ENCODE data around the gene TXNDC11. TPM values are rescaled to one million over a fixed set of nuclear protein-coding genes. Genes with fewer than 3 reads are reported as not detected.

TXNDC11 gene
- polyA plus RNA-seq, 1 experiment, result 35.8 TPM

DNA sequence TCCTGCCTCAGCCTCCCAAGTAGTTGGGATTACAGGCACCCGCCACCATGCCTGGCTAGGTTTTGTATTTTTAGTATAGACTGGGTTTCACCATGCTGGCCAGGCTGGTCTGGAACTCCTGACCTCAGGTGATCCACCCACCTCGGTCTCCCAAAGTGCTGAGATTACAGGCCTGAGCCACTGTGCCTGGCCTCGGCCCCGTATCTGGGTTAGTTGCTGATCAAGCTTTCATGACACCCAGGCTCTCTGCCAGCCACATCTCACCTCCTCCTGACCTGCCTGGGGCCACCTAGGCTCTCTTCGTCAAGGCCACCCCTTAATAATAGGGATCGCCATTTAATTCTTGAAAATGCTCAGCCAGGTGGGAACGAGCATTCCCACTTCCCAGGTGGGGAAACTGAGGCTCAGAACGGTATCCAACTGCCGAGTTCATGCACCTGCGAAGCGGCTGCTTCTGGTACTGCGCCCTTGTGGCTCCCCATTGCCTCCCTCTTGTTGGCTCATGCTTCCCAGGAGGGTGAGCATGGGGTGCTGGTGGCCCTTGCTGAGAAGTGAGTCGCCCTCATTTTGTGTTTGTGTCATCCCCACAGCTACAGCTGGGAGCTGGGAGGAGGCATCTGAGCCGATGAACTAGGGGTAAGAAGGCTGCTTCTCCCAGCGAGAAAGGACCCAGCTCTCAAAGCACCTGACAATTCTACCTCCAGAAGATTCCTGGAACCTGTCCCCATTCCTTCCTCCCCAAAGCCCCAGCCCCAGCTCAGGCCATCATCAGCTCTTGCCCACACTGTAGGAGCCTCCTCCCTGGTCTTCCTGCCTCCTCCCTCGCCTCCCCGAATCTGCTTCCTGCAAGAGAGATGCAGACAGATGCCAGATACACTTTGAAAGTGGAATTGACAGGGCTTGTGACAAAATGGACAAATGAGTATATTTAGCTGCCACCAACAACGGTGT, 91.7 kb downstream of the TXNDC11 start:
- no peak for DNase-seq (ENCODE audit: low read depth, low spot score)
- ChIA-PET POLR2A (no interaction called here), CTCF (no interaction called here)
- TF ChIP-seq, protein P1, sequence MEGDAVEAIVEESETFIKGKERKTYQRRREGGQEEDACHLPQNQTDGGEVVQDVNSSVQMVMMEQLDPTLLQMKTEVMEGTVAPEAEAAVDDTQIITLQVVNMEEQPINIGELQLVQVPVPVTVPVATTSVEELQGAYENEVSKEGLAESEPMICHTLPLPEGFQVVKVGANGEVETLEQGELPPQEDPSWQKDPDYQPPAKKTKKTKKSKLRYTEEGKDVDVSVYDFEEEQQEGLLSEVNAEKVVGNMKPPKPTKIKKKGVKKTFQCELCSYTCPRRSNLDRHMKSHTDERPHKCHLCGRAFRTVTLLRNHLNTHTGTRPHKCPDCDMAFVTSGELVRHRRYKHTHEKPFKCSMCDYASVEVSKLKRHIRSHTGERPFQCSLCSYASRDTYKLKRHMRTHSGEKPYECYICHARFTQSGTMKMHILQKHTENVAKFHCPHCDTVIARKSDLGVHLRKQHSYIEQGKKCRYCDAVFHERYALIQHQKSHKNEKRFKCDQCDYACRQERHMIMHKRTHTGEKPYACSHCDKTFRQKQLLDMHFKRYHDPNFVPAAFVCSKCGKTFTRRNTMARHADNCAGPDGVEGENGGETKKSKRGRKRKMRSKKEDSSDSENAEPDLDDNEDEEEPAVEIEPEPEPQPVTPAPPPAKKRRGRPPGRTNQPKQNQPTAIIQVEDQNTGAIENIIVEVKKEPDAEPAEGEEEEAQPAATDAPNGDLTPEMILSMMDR (IDR thresholded peaks at IDR 0.05; ENCODE audit: low read depth, low read length), result no peak
- Histone ChIP-seq H3K27ac (ENCODE audit: low read depth, low read length) (no peak overlapping the region), H3K4me3 (ENCODE audit: low read depth, low read length) (no peak overlapping the region), H3K27me3 (ENCODE audit: control insufficient read depth, insufficient read depth, low read length) (no peaks in the 10 kb centered on the region), H3K9me3 (ENCODE audit: control insufficient read depth, insufficient read depth, low read length) (no peaks in the 10 kb centered on the region)

DNA sequence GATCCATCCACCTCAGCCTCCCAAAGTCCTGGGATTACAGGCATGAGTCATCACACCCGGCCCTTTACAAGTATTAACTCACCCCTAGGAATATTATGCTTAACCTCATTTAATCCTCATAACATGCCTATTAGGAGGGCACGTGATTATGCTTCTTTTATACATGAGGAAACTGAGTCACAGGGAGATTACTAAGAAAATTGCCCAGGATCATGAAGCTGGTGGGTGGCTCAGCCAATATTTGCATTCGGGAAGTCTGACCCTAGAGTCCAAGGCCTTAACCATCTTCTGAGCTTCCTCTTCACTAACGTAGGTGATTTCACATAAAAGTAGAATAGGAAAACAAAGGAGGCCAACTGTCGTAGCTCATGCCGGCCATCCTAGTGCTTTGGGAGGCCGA, 93.4 kb downstream of the TXNDC11 start:
- no peak for DNase-seq (ENCODE audit: low read depth, low spot score)
- CTCF ChIA-PET, result interaction anchor here (0.5 to 1.1 kb wide), 5 partner anchors 8 to 1168 kb away, joined by 3 to 7 read pairs (median 3); no protein-coding TSS in a partner anchor
- POLR2A ChIA-PET, result no interaction called here
- H3K9me3 ChIP-seq (ENCODE audit: control insufficient read depth, insufficient read depth, low read length), result no peaks in the 10 kb centered on the region
- no peak overlapping the region for H3K4me3 ChIP-seq (ENCODE audit: low read depth, low read length)
- TF ChIP-seq, protein P1 (IDR thresholded peaks at IDR 0.05; ENCODE audit: low read depth, low read length), result no peak
- H3K27ac ChIP-seq (ENCODE audit: low read depth, low read length), result no peak overlapping the region
- H3K27me3 ChIP-seq (ENCODE audit: control insufficient read depth, insufficient read depth, low read length), result no peaks in the 10 kb centered on the region

DNA sequence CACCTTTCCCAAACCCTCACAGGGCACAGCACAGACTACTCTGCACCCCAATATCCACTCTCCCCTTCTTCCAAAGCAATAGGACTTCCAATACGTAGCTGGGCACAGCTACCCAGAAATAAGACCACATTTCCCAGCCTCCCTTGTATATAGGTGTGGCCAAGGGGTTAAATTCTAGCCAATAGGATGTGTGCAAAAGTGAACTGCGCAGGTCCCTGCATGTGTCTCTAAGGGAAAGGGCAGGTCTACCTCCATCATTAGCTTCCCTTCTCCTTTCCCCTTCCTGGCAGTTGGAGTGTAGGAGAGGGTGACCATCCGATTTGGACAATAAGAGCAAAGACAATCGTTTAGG, 99.9 kb downstream of the TXNDC11 start:
- no peak overlapping the region for H3K27ac ChIP-seq (ENCODE audit: low read depth, low read length)
- POLR2A ChIA-PET, result no interaction called here
- no peak overlapping the region for H3K4me3 ChIP-seq (ENCODE audit: low read depth, low read length)
- TF ChIP-seq, protein P1 (IDR thresholded peaks at IDR 0.05; ENCODE audit: low read depth, low read length), result no peak
- no peaks in the 10 kb centered on the region for H3K27me3 ChIP-seq (ENCODE audit: control insufficient read depth, insufficient read depth, low read length)
- no peak for DNase-seq (ENCODE audit: low read depth, low spot score)
- H3K9me3 ChIP-seq (ENCODE audit: control insufficient read depth, insufficient read depth, low read length), result no peaks in the 10 kb centered on the region
- CTCF ChIA-PET, result interaction anchor here (0.6 to 6.7 kb wide), 19 partner anchors 14 to 686 kb away, joined by 3 to 55 read pairs (median 4); partner anchors contain the start of gene LITAF

DNA sequence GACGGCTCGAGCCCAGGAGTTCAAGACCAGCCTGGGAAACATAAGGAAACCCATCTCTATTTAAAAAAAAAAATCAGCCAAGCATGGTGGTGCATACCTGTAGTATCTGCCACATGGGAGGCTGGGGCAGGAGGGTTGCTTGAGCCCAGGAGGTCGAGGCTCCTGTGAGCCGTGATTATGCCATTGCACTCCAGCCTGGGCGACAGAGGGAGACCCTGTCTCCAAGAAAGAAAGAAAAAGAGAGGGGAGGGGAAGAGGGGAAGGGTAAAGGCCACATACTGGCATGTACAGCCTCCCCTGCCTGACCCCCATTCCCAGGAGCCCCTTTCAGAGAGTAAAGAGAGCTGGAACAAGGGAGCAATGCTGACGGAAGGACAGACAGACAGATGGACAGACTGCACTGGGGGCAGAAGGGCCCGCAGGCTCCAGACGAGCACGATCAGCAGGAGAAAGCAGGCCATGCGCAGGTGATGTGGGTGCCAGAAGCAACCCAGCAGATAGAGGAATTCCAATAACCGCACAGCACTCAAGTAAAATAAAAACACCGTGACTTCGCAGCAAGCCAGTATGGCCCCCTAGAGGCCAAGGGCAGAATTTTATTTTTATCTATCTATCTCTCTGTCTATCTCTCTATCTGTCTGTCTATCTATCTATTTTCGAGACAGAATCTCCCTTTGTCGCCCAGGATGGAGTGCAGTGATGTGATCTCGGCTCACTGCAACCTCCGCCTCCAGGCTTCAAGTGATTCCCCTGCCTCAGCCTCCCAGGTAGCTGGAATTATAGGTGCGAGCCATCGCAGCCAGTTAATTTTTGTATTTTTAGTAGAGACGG, 101.5 kb downstream of the TXNDC11 start:
- POLR2A ChIA-PET, result interaction anchor here (0.8 to 1.5 kb wide), 12 partner anchors 12 to 385 kb away, joined by 3 to 30 read pairs (median 5); partner anchors contain the start of genes LITAF and SOCS1
- CTCF ChIA-PET, result interaction anchor here (0.6 to 6.7 kb wide), 13 partner anchors 8 to 245 kb away, joined by 3 to 55 read pairs (median 4); partner anchors contain the start of gene LITAF
- TF ChIP-seq, protein P1 (IDR thresholded peaks at IDR 0.05; ENCODE audit: low read depth, low read length), result peak; percentile 80
- H3K27me3 ChIP-seq (ENCODE audit: control insufficient read depth, insufficient read depth, low read length), result no peaks in the 10 kb centered on the region
- no peak overlapping the region for H3K4me3 ChIP-seq (ENCODE audit: low read depth, low read length)
- DNase-seq (ENCODE audit: low read depth, low spot score), result peak; percentile 61
- H3K9me3 ChIP-seq (ENCODE audit: control insufficient read depth, insufficient read depth, low read length), result no peaks in the 10 kb centered on the region
- peak overlapping the region; percentile 100 for H3K27ac ChIP-seq (ENCODE audit: low read depth, low read length)
